GM21619 (cell line): ENCODE results near the gene TBX19.
"Not testable (repeated sequence)": the region's sequence is repeated elsewhere in the genome, so short reads cannot be mapped to it uniquely, and the experiment has no call there.

Experiments
- ATAC-seq: cut with Tn5 transposase; IDR thresholded peaks from one replicate; pipeline ENCODE4 v1.9.1; 2021; ENCODE audit not compliant: unreplicated experiment

Gene TBX19

GRCh38 chr1:168354335-168355269, 73.9 kb downstream of the TBX19 start:
- ATAC-seq: not testable (repeated sequence)

- no peak for ATAC-seq
Measured at GRCh38 chr1:168360151-168361021, 79.7 kb downstream of the TBX19 start.

GRCh38 chr1:168361252-168361651, 80.6 kb downstream of the TBX19 start:
- ATAC-seq: no peak

GRCh38 chr1:168362991-168363390, 82.3 kb downstream of the TBX19 start:
- ATAC-seq: no peak
